ENCODE data around the gene HYPK. TPM values are rescaled to one million over a fixed set of nuclear protein-coding genes. Genes with fewer than 3 reads are reported as not detected.
"Not testable (repeated sequence)": the region's sequence is repeated elsewhere in the genome, so short reads cannot be mapped to it uniquely, and the experiment has no call there.

HYPK gene
- total RNA-seq, 1 experiment from 2014 or later = 4.6 TPM

DNA sequence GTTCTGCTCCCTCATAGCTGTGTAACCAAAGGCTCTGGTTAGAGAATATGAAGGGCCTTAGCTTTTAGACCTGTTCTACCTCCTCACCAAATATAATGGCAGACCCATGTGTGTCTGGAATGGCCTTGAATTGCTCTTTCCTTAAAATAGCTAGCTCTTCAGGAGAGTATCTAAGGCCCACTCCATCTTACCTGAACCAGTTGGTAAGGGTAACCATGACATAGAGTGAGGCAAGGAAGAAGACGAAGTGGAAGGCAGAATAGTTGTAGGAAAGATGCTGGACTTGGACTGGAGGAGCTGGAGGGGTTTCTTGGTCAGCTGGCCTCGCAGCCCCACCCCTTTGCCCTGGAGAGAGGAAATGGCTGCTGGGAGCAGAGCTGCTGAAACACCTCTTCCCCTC is 5.2 kb upstream of the HYPK start:
- DNase-seq (ENCODE audit: low read depth) = no peak

- DNase-seq (ENCODE audit: low read depth) = no peak
Measured at GRCh38 chr15:43795997-43796396, 4.4 kb upstream of the HYPK start.

DNA sequence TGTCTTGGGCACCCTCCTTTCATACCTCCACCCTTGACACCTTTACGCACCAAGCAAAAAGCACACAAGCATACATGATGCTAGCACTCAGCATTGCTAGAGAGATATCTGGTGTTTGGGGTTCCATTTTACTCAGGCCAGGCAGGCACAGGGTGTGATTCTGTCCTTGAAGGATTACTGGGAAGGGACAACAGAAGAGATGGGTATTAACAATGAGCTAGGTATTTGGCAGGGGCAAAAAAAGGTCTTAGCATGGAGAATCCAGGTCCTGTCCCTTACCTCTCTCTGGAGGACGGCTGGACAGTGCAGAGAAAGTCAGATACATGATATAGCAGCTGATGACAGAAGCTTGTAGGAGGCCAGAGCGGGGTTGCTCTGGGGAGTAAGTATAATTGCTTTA is 3.8 kb upstream of the HYPK start:
- DNase-seq (ENCODE audit: low read depth) = no peak

- DNase-seq (ENCODE audit: low read depth) = no peak
Measured at GRCh38 chr15:43799209-43799944, 1.0 kb upstream of the HYPK start.

- DNase-seq (ENCODE audit: low read depth) = no peak
Measured at GRCh38 chr15:43799945-43800285, 484 bp upstream of the HYPK start, which contains the start of gene SERINC4. Gene SERINC4, minus strand, starts transcription at chr15:43800220. Its CDS starts 234 bp downstream, at chr15:43799986.

DNA sequence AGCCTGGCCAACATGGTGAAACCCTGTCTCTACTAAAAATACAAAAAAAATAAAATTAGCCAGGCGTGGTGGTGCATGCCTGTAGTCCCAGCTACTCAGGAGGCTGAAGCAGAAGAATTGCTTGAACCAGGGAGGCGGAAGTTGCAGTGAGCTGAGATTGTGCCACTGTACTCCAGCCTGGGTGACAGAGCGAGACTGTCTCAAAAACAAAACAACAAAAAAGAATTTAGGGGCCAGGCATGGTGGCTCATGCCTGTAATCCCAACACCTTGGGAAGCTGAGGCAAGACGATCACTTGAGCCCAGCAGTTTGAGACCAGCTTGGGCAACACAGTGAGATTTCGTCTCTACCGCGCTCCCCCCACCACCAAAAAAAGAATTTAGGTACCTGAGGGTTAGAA is 2.3 kb downstream of the HYPK start:
- DNase-seq (ENCODE audit: low read depth) = not testable (repeated sequence)

- DNase-seq (ENCODE audit: low read depth) = no peak
Measured at GRCh38 chr15:43808435-43808950, 8.1 kb downstream of the HYPK start.

- DNase-seq (ENCODE audit: low read depth) = no peak
Measured at GRCh38 chr15:43808960-43809678, 8.7 kb downstream of the HYPK start.

DNA sequence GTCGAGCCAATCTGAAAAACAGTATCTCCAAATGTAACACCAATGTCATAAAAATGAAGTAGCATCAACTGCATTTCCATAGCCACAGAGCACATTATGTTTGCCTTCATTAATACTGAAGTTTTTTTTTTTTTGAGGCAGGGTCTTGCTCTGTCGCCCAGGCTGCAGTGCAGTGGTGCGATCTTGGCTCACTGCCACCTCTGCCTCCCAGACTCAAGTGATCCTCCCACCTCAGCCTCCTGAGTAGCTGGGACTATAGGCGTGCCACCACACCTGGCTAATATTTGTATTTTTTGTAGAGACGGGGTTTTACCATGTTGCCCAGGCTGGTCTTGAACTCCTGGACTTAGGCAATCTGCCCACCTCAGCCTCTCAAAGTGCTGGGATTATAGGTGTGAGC is 14.7 kb downstream of the HYPK start:
- DNase-seq (ENCODE audit: low read depth) = not testable (repeated sequence)

DNA sequence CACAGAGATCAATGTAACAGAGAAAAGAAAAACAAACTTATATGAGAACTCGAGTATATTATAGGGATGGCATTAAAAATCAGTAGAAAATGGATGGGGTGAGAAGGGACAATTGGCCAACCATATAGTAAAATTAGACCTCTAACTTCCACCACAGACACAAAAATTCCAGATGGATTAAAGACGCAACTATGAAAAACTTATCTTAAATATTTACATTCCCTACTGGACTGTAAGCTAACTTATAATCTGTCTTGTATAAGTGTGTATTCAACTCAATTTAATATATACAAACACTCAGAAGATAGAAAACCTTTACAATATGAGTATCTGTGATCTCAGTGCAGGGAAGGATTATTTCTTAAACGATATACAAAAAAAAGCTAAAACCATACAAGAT is 21.1 kb downstream of the HYPK start:
- no peak for DNase-seq (ENCODE audit: low read depth)

DNA sequence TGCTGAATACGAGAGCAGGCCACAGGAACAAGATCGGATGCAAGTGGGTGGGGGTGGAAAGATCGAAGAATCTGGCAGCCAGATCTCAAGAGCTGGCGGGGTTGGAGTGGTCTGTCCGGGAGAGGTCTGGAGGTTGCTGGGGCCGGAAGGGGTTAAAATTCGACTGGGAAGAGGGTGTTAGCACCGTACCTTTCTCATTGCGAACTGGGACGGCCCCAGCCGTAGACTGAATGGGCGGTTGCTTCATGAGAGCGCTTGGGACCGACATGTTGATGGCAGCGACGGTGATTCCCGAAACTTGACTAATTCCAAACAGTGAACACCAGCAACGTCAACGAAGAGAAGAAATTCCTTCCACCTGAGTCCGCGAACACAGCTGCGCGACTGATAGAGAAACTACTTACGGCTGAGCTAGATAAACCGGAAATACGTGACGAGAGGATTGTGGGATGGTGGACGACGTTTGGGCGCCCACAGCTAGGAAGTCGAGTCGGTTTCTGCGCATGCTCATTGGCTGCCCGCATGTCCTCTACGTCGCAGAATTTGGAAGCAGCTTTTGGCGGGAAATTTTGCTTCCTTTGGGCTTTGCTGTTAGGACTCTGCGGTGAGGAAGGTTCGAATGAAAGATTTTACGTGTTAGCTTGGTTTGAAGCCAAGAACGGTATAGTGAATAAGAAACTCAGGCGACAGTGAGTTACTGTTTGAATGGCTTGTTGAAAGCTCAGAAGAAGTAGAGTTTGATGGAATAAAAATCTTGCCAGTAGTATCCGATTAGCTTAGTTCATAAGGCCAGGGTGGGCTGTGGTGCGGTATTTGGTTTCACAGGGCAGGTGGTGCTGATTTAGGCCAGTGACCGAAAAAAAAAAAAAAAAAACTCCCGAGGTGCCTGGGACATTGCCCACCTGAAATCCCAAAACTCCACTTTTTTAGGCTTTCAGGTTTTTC is 24.2 kb downstream of the HYPK start, which contains the start of gene MFAP1:
Gene MFAP1, minus strand, starts transcription at position 389 of the 945 bp plus-strand sequence. Its CDS starts 121 bp downstream, at position 268.
- peak; percentile 97 for DNase-seq (ENCODE audit: low read depth)

- DNase-seq (ENCODE audit: low read depth) = not testable (repeated sequence)
Measured at GRCh38 chr15:43825305-43825704, 24.9 kb downstream of the HYPK start.

GRCh38 chr15:43826029-43826507 is 25.7 kb downstream of the HYPK start:
- no peak for DNase-seq (ENCODE audit: low read depth)

DNA sequence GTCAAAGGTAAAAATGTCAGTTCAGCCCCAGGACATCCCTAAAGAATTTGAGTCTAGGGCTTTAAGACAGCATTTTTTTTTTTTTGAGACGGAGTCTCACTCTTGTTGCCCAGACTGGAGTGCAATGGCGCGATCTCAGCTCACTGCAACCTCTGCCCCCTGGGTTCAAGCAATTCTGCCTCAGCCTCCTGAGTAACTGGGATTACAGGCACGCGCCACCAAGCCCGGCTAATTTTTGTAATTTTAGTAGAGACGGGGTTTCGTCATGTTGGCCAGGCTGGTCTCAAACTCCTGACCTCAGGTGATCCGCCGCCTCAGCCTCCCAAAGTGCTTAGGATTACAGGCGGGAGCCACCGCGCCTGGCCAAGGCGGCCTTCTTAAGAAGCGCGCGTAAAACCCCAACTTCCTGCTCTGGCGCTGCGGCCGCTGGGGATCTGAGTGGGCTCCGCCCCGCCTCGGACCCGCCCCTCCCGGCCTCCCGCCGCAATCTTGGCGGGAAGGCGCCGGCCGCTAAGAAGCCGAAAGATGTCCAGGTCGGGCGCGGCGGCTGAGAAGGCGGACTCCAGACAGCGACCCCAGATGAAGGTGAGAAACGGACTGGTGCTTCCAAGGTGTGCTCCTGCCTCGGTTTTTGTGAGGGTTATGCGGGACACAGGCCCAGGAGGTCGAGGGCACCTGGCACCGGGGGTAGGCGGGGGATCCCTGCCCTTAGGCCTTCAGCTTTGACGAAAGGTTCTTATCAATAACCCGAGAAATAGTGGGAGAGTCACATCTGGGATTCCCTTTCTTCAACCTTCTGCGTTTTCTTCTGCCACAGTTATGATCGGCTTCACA is 26.3 kb downstream of the HYPK start, which contains the start of gene WDR76:
Gene WDR76, plus strand, starts transcription at position 495 of the 834 bp plus-strand sequence. Its CDS starts 31 bp downstream, at position 526.
- peak; percentile 88 for DNase-seq (ENCODE audit: low read depth)

GRCh38 chr15:43828061-43828657 is 27.8 kb downstream of the HYPK start:
- peak; percentile 28 for DNase-seq (ENCODE audit: low read depth)

- not testable (repeated sequence) for DNase-seq (ENCODE audit: low read depth)
Measured at GRCh38 chr15:43829951-43830540, 29.6 kb downstream of the HYPK start.

- DNase-seq (ENCODE audit: low read depth) = not testable (repeated sequence)
Measured at GRCh38 chr15:43830691-43831275, 30.4 kb downstream of the HYPK start.

DNA sequence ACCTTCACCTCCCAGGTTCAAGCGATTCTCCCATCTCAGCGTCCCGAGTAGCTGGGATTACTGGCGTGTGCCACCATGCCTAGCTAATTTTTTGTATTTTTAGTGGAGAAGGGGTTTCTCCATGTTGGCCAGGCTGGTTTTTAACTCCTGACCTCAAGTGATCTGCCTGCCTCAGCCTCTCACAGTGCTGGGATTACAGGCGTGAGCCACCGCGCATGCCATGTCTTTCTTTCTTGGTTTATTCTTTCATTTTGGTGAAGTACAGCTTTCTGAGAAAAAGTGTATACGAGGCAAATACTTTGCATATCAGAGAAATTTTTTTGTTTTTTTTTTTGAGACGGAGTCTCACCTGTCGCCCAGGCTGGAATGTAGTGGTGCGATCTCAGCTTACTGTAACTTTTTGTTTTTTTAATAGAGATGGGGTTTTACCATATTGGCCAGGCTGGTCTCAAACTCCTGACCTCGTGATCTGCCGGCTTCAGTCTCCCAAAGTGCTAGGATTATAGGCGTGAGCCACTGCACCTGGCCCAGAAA is 31.2 kb downstream of the HYPK start:
- DNase-seq (ENCODE audit: low read depth) = not testable (repeated sequence)

- DNase-seq (ENCODE audit: low read depth) = not testable (repeated sequence)
Measured at GRCh38 chr15:43832485-43832884, 32.1 kb downstream of the HYPK start.

Measured in M059J (cell line).